Ishikawa (cell line): ENCODE measurements around the gene ARHGEF39.

Experiments
- CEBPB ChIP-seq: IDR thresholded peaks from 2 replicates; pipeline ENCODE4 v1.6.1; 2012
- CREB1 ChIP-seq: IDR thresholded peaks from 2 replicates; pipeline ENCODE4 v1.6.1; 2012; ENCODE audit warnings: low read depth
- EGR1 ChIP-seq: IDR thresholded peaks from 2 replicates; pipeline ENCODE4 v1.6.1; 2012
- EP300 ChIP-seq: IDR thresholded peaks from 2 replicates; pipeline ENCODE4 v1.6.1; 2012; ENCODE audit warnings: borderline replicate concordance
- FOXM1 ChIP-seq: IDR thresholded peaks from 2 replicates; pipeline ENCODE4 v1.6.1; 2012; ENCODE audit warnings: low read depth, borderline replicate concordance
- NFIC ChIP-seq: IDR thresholded peaks from 2 replicates; pipeline ENCODE4 v1.6.1; 2012
- RAD21 ChIP-seq: IDR thresholded peaks from 2 replicates; pipeline ENCODE4 v1.6.1; 2012; ENCODE audit warnings: low read depth
- TAF1 ChIP-seq: IDR thresholded peaks from 2 replicates; pipeline ENCODE4 v1.6.1; 2012; ENCODE audit warnings: low read depth, mild to moderate bottlenecking
- TCF12 ChIP-seq: IDR thresholded peaks from 2 replicates; pipeline ENCODE4 v1.6.1; 2012; ENCODE audit warnings: low read depth
- TEAD4 ChIP-seq: IDR thresholded peaks from 2 replicates; pipeline ENCODE4 v1.6.1; 2012
- YY1 ChIP-seq: IDR thresholded peaks from 2 replicates; pipeline ENCODE4 v1.6.1; 2012; ENCODE audit warnings: low read depth
- ZBTB7A ChIP-seq: IDR thresholded peaks from 2 replicates; pipeline ENCODE4 v1.6.1; 2012; ENCODE audit warnings: low read depth
- TF ChIP-seq, protein P1 (sequence below): IDR thresholded peaks from 2 replicates; pipeline ENCODE4 v1.6.1; 2012
- TF ChIP-seq, protein P2 (sequence below): IDR thresholded peaks from 2 replicates; pipeline ENCODE4 v1.6.1; 2012
- TF ChIP-seq, protein P3 (sequence below): IDR thresholded peaks from 2 replicates; pipeline ENCODE4 v1.6.1; 2012; ENCODE audit warnings: low read depth, mild to moderate bottlenecking

ARHGEF39 gene

DNA sequence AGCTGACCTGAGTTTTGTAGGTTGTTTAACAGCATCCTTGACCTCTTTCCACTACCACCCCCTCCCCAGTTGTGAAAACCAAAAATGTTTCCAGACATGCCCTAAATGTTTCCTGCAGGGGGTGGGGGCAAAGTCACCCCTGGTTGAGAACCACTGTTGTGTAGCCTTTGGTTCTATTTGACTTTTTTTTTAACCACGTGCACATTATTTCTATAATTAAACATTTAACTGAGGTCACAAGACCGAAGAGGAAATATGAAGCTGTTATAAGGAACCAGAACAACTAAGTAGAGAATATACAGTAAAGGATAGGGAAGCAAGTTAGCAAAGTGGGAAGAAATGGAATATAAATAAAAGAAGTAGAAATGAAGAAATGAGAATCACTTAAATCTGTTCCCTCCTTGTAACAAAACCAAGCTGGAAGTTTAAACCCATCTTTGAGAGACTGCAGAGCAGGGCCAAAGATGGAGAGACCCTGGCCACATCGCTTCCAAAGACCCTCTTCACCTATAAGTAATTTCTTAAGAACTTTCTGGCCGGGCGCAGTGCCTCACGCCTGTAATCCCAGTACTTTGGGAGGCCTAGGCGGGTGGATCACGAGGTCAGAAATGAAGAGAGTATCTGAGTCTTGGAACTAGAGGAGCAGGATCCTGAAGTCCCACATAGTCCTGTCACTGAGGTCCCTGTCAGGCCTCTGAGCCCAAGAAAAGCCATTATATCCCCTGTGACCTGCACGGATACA is 28.7 kb downstream of the ARHGEF39 start:
- no peak for TF ChIP-seq NFIC
- TF ChIP-seq EP300: no peak
- no peak for TF ChIP-seq CREB1
- no peak for TF ChIP-seq CEBPB
- TF ChIP-seq YY1: no peak
- TF ChIP-seq, protein P1, sequence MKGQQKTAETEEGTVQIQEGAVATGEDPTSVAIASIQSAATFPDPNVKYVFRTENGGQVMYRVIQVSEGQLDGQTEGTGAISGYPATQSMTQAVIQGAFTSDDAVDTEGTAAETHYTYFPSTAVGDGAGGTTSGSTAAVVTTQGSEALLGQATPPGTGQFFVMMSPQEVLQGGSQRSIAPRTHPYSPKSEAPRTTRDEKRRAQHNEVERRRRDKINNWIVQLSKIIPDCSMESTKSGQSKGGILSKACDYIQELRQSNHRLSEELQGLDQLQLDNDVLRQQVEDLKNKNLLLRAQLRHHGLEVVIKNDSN: no peak
- no peak for TF ChIP-seq ZBTB7A
- no peak for TF ChIP-seq EGR1
- TF ChIP-seq TAF1: no peak
- TF ChIP-seq, protein P2, sequence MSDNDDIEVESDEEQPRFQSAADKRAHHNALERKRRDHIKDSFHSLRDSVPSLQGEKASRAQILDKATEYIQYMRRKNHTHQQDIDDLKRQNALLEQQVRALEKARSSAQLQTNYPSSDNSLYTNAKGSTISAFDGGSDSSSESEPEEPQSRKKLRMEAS: no peak
- TF ChIP-seq TEAD4: no peak
- no peak for TF ChIP-seq RAD21
- TF ChIP-seq, protein P3, sequence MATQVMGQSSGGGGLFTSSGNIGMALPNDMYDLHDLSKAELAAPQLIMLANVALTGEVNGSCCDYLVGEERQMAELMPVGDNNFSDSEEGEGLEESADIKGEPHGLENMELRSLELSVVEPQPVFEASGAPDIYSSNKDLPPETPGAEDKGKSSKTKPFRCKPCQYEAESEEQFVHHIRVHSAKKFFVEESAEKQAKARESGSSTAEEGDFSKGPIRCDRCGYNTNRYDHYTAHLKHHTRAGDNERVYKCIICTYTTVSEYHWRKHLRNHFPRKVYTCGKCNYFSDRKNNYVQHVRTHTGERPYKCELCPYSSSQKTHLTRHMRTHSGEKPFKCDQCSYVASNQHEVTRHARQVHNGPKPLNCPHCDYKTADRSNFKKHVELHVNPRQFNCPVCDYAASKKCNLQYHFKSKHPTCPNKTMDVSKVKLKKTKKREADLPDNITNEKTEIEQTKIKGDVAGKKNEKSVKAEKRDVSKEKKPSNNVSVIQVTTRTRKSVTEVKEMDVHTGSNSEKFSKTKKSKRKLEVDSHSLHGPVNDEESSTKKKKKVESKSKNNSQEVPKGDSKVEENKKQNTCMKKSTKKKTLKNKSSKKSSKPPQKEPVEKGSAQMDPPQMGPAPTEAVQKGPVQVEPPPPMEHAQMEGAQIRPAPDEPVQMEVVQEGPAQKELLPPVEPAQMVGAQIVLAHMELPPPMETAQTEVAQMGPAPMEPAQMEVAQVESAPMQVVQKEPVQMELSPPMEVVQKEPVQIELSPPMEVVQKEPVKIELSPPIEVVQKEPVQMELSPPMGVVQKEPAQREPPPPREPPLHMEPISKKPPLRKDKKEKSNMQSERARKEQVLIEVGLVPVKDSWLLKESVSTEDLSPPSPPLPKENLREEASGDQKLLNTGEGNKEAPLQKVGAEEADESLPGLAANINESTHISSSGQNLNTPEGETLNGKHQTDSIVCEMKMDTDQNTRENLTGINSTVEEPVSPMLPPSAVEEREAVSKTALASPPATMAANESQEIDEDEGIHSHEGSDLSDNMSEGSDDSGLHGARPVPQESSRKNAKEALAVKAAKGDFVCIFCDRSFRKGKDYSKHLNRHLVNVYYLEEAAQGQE: no peak

DNA sequence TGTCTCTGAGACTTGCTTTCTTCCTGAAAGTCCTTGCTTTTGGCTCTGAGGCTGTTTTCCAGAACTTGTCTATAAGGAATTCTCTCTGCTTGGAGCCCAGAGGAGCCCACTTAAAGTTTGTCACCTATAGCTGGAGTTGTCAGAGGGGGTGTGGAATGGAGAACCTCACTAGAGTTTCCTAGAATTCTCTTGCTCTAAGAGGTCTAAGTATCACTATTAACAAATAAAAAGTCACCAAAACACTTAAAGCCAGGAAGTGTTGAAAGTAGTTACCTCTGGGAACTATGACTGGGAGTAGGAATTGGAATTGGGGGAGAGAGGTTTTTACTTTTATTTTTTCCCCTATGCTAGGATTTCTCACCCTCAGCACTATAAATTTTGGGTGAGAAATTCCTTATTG is 29.3 kb downstream of the ARHGEF39 start:
- no peak for TF ChIP-seq ZBTB7A
- TF ChIP-seq, protein P1: no peak
- no peak for TF ChIP-seq FOXM1
- TF ChIP-seq TCF12: no peak
- TF ChIP-seq TAF1: no peak
- TF ChIP-seq CREB1: no peak
- TF ChIP-seq RAD21: no peak
- no peak for TF ChIP-seq CEBPB

DNA sequence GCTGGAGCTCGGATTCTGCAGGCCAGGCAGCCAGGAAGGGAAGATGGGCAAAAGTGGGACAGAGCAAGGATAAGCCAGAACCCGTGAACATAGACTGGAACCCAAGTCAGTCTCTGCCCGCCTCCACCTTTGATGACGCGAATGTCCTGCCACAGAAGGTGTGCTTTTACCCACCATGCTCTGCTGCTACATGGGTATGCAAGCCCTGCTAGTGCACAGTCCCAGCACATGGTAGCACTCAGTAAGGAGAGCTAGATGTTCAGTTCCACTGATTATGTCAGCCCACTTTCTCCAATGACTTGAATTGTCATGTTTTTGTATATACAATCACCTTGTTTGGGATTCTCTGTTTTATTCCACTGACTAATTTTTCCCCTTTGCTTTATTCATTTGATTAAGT is 35.4 kb downstream of the ARHGEF39 start:
- TF ChIP-seq TEAD4 (no peak), ZBTB7A (no peak)

DNA sequence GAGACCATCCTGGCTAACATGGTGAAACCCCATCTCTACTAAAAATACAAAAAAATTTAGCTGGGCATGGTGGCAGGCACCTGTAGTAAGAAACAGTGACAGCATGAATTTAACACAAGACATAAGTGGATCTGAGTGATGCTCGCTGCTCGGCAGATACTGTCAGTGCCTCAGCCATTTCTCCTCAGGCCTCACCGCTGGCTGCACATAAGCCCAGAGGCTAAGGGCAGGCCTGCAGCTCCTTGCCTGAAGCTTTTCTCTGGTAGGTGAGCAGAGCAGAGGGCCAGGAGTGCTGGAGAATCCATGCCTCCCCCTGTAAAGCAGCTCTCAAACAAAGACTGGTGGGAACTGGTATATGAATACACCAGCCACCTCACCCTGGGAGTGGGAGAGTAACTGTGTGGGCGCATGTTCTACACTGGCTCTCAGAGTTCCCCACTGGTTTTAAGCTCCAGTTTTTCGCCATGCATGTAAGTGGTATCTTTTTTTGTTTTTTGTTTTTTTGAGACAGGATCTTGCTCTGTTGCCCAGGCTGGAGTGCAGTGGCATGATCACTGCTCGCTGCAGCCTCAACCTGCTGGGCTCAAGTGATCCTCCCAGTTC is 36.5 kb downstream of the ARHGEF39 start:
- TF ChIP-seq, protein P2: no peak

DNA sequence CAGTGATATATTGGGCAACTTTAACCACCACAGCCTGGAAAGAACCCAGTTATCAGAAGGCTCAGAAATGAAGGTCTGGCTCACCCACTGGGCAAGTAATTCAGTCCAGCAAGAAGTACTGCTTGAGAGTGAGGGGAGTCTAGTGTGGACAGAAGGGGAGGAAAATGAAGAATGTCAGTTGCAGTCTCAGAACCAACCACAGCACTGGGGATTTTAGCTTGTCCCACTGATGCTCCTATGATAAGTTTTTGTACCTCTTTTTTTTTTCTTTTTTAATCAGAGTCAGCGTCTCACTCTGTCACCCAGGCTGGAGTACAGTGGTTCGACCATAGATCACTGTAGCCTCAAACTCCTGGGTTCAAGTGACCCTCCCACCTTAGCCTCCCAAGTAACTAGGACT is 37.4 kb downstream of the ARHGEF39 start:
- TF ChIP-seq, protein P2: no peak
- no peak for TF ChIP-seq NFIC
- no peak for TF ChIP-seq CEBPB
- TF ChIP-seq TAF1: no peak

DNA sequence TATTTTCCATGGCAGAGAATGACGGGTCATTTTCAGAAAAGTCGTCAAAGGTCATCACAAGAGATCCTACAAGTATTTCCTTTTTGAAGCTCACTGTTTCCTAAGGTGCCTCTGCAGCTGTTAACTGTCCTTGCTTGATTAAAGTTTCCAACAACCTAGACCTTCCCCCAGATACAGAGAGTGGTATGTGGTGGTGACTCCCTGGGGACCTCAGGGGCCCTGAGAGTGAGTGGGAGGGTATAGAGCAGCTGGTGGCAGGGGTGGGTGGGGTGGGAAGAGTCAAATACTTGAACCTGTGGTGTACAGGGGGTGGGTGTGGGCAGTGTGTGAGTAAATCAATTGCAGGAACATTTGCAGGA is 45.2 kb downstream of the ARHGEF39 start:
- TF ChIP-seq TCF12: no peak
- TF ChIP-seq, protein P3: no peak
- TF ChIP-seq FOXM1: no peak
- no peak for TF ChIP-seq EP300
- no peak for TF ChIP-seq CREB1
- no peak for TF ChIP-seq NFIC
- TF ChIP-seq TEAD4: no peak
- TF ChIP-seq, protein P2: no peak
- TF ChIP-seq, protein P1: no peak
- no peak for TF ChIP-seq ZBTB7A
- no peak for TF ChIP-seq EGR1
- TF ChIP-seq YY1: no peak
- no peak for TF ChIP-seq TAF1
- no peak for TF ChIP-seq RAD21
- no peak for TF ChIP-seq CEBPB
